GM19395 (cell line): Measurements from ENCODE around the gene SPEF2.
"Not testable (repeated sequence)": the region's sequence is repeated elsewhere in the genome, so short reads cannot be mapped to it uniquely, and the experiment has no call there.

Experiments used
- ATAC-seq: cut with Tn5 transposase; IDR thresholded peaks from one replicate; pipeline ENCODE4 v1.9.1; 2021; ENCODE audit warnings: mild to moderate bottlenecking, moderate library complexity; ENCODE audit not compliant: unreplicated experiment

SPEF2 gene

GRCh38 chr5:35815089-35815936 is 197.7 kb downstream of the SPEF2 start:
- peak; percentile 84 for ATAC-seq

GRCh38 chr5:35816881-35817521 is 199.3 kb downstream of the SPEF2 start:
- ATAC-seq = no peak

GRCh38 chr5:35819026-35819425 is 201.4 kb downstream of the SPEF2 start:
- no peak for ATAC-seq

GRCh38 chr5:35819668-35820067 is 202.0 kb downstream of the SPEF2 start:
- ATAC-seq = no peak

- no peak for ATAC-seq
These were observed 203.1 kb downstream of the SPEF2 start for GRCh38 chr5:35820735-35821134.

- no peak for ATAC-seq
These were observed 203.8 kb downstream of the SPEF2 start for GRCh38 chr5:35821513-35821912.

- no peak for ATAC-seq
These were observed 204.8 kb downstream of the SPEF2 start for GRCh38 chr5:35822511-35822910.

GRCh38 chr5:35823347-35824098 is 205.9 kb downstream of the SPEF2 start:
- no peak for ATAC-seq

- ATAC-seq = no peak
These were observed 208.4 kb downstream of the SPEF2 start for GRCh38 chr5:35826056-35826455.

- no peak for ATAC-seq
These were observed 208.9 kb downstream of the SPEF2 start for GRCh38 chr5:35826554-35826953.

- ATAC-seq = no peak
These were observed 210.5 kb downstream of the SPEF2 start for GRCh38 chr5:35828082-35828598.

GRCh38 chr5:35830587-35830986 is 212.9 kb downstream of the SPEF2 start:
- ATAC-seq = no peak

GRCh38 chr5:35832762-35833161 is 215.1 kb downstream of the SPEF2 start:
- ATAC-seq = no peak

GRCh38 chr5:35833224-35833623 is 215.6 kb downstream of the SPEF2 start:
- no peak for ATAC-seq

- no peak for ATAC-seq
These were observed 218.4 kb downstream of the SPEF2 start for GRCh38 chr5:35835796-35836742.

- ATAC-seq = no peak
These were observed 220.8 kb downstream of the SPEF2 start for GRCh38 chr5:35838370-35839042.

- no peak for ATAC-seq
These were observed 225.2 kb downstream of the SPEF2 start for GRCh38 chr5:35842856-35843255.

- not testable (repeated sequence) for ATAC-seq
These were observed 227.8 kb downstream of the SPEF2 start for GRCh38 chr5:35845508-35845907.

- no peak for ATAC-seq
These were observed 229.8 kb downstream of the SPEF2 start for GRCh38 chr5:35847491-35847890.

- no peak for ATAC-seq
These were observed 230.3 kb downstream of the SPEF2 start for GRCh38 chr5:35847961-35848360.
